Astrocyte (in vitro differentiated cells and primary cell): ENCODE results near the gene GPATCH1. TPM values are rescaled to one million over a fixed set of nuclear protein-coding genes. Genes with fewer than 3 reads are reported as not detected.

Source experiments
- DNase-seq: peaks from one replicate; pipeline ENCODE4 v3.0.0-alpha.2; 2010; ENCODE audit warnings: low read depth
- FAIRE-seq: peaks from 2 replicates; lab custom pipeline; 2011; peaks lifted over from hg19 to GRCh38; lab: Jason Lieb, UNC
- H2AFZ ChIP-seq: 2 replicates; pipeline ENCODE4 v1.6.0; 2012; ENCODE audit warnings: low read depth, low read length, inconsistent platforms
- H3K27ac ChIP-seq: 2 replicates; pipeline ENCODE4 v1.5.1; 2011; ENCODE audit warnings: low read depth, low read length, inconsistent platforms
- H3K27me3 ChIP-seq: 2 replicates; pipeline ENCODE4 v1.6.0; 2011; ENCODE audit warnings: low read length, inconsistent platforms; ENCODE audit not compliant: insufficient read depth
- H3K36me3 ChIP-seq: 2 replicates; pipeline ENCODE4 v1.5.1; 2011; ENCODE audit warnings: low read length, inconsistent platforms; ENCODE audit not compliant: insufficient read depth
- H3K4me1 ChIP-seq: 2 replicates; pipeline ENCODE4 v1.5.1; 2011; ENCODE audit warnings: low read length, inconsistent platforms; ENCODE audit not compliant: insufficient read depth
- H3K4me2 ChIP-seq: 2 replicates; pipeline ENCODE4 v1.6.0; 2012; ENCODE audit warnings: low read length, inconsistent platforms
- H3K4me3 ChIP-seq: 2 replicates; pipeline ENCODE4 v1.5.1; 2011; ENCODE audit warnings: low read depth, mild to moderate bottlenecking, low read length, inconsistent platforms; ENCODE audit not compliant: insufficient read depth
- H3K79me2 ChIP-seq: 2 replicates; pipeline ENCODE4 v1.6.0; 2012; ENCODE audit warnings: mild to moderate bottlenecking, low read length, inconsistent platforms; ENCODE audit not compliant: insufficient read depth
- H3K9ac ChIP-seq: 2 replicates; pipeline ENCODE4 v1.6.0; 2012; ENCODE audit warnings: mild to moderate bottlenecking, low read length, inconsistent platforms
- H3K9me3 ChIP-seq: 2 replicates; pipeline ENCODE4 v1.5.1; 2012; ENCODE audit warnings: low read depth, mild to moderate bottlenecking, low read length, inconsistent platforms; ENCODE audit not compliant: insufficient read depth
- H4K20me1 ChIP-seq: 2 replicates; pipeline ENCODE4 v1.6.0; 2012; ENCODE audit warnings: low read length, inconsistent platforms; ENCODE audit not compliant: insufficient read depth
- H3K27ac Mint-ChIP-seq: one replicate; pipeline ENCODE4 v1.8.0; 2021; ENCODE audit warnings: mild to moderate bottlenecking, mixed read lengths; ENCODE audit not compliant: unreplicated experiment
- H3K27me3 Mint-ChIP-seq: one replicate; pipeline ENCODE4 v1.8.0; 2021; ENCODE audit warnings: low read depth, mixed read lengths; ENCODE audit not compliant: unreplicated experiment
- H3K36me3 Mint-ChIP-seq: one replicate; pipeline ENCODE4 v1.8.0; 2021; ENCODE audit warnings: low read depth, mixed read lengths; ENCODE audit not compliant: unreplicated experiment
- H3K4me1 Mint-ChIP-seq: one replicate; pipeline ENCODE4 v1.8.0; 2021; ENCODE audit warnings: low read depth, mixed read lengths; ENCODE audit not compliant: unreplicated experiment
- H3K4me3 Mint-ChIP-seq: one replicate; pipeline ENCODE4 v1.8.0; 2021; ENCODE audit warnings: mild to moderate bottlenecking, moderate library complexity, mixed read lengths; ENCODE audit not compliant: unreplicated experiment
- H3K9me3 Mint-ChIP-seq: one replicate; pipeline ENCODE4 v1.8.0; 2021; ENCODE audit warnings: mild to moderate bottlenecking, mixed read lengths; ENCODE audit not compliant: unreplicated experiment
- CTCF ChIP-seq: IDR thresholded peaks from 2 replicates; pipeline ENCODE4 v1.5.1; 2011; ENCODE audit warnings: low read depth, mild to moderate bottlenecking, inconsistent platforms, low read length, moderate library complexity; ENCODE audit not compliant: insufficient read depth
- EZH2 ChIP-seq: IDR thresholded peaks from 2 replicates; pipeline ENCODE4 v1.6.1; 2012; ENCODE audit warnings: mild to moderate bottlenecking, low read length, inconsistent platforms; ENCODE audit not compliant: insufficient read depth
- total RNA-seq: library from RNA; stranded (reverse); gene quantifications from 2 replicates; pipeline ENCODE4 v1.2.1, GENCODE V29; 2021

The GPATCH1 gene
- total RNA-seq, 1 donor from 2014 or later = 6.1 TPM

DNA sequence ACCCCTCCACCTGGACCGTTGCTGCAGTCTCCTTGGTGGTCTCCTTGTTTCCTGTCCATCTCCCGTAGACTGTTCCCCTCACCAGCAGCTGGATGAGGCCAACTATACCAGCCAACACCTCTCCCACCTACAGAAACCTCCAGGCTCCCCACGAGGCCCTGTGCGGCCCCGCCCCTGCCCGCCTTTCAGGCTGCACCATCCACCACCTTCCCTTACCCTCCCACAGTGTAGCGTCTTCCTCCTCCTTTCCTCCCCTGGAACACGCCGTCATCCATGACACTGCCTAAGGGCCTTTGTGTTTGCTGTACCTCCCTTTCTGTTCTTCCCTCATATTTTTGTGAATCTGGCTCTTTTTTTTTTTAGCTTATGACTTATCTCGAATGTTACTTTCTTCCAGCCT lies 27.2 kb downstream of the GPATCH1 start:
- Mint-ChIP-seq H3K4me3 (no peak overlapping the region), H3K9me3 (no peaks in the 10 kb centered on the region), H3K27ac (no peak overlapping the region)

DNA sequence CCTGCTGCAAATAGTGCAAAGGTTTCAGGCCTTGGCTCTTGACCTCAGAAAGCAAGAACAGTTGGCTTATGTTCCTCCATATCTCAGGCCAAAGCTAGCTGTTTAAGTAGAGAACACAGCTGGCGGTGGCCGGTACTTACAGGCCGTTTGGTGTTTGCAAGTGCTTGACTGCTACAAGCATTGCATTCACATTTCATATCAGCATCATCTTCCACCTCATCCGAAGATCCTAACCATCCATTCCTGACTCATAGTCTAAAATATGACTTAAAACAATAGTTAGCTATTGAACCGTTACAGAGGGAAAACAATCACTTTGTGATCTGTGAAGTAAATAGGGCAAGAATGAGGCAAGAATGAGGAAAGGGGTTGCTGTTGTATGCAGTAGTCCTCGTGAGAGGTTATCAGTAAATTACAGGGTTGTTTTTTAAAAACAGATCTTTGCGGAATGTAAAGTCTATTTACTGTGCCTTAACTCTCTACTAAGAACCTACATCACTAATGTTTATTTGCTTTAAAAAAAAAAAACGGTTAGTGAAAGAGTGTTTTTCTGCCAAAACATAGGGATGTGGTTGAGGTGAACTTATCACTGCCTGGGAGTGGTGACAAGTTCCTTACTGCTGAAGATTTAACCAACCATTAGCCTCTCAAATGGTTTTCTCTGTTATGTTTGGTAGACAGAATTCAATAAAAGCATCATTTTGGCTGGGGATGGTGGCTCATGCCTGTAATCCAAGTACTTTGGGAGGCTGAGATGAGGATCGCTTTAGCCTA lies 29.3 kb downstream of the GPATCH1 start:
- FAIRE-seq (peak; percentile 5), DNase-seq (peak; percentile 79)
- Histone ChIP-seq H3K4me2 (peak overlapping the region; percentile 20), H3K36me3 (peaks cover 27% of the 10 kb centered on the region), H3K27me3 (no peaks in the 10 kb centered on the region), H3K4me3 (no peak overlapping the region), H3K9me3 (no peaks in the 10 kb centered on the region), H3K4me1 (peaks cover 10% of the 10 kb centered on the region), H2AFZ (no peak overlapping the region), H3K79me2 (no peaks in the 10 kb centered on the region), H3K27ac (peak overlapping the region; percentile 40), H3K9ac (no peak overlapping the region), H4K20me1 (no peaks in the 10 kb centered on the region)
- Mint-ChIP-seq H3K4me3 (no peak overlapping the region), H3K9me3 (no peaks in the 10 kb centered on the region), H3K27me3 (no peaks in the 10 kb centered on the region), H3K36me3 (peaks cover 14% of the 10 kb centered on the region), H3K4me1 (no peaks in the 10 kb centered on the region), H3K27ac (no peak overlapping the region)
- no peak for TF ChIP-seq CTCF
- no peak for TF ChIP-seq EZH2

More for the DNA sequence above, 27.2 kb downstream of the GPATCH1 start:
- H3K27me3 ChIP-seq = no peaks in the 10 kb centered on the region
- FAIRE-seq (no peak), DNase-seq (no peak)
- H3K79me2 ChIP-seq = no peaks in the 10 kb centered on the region
- no peaks in the 10 kb centered on the region for H4K20me1 ChIP-seq
- Mint-ChIP-seq H3K36me3 (peaks cover 10% of the 10 kb centered on the region), H3K27me3 (no peaks in the 10 kb centered on the region), H3K4me1 (no peaks in the 10 kb centered on the region)
- peaks cover 10% of the 10 kb centered on the region for H3K4me1 ChIP-seq
- no peak overlapping the region for H3K4me3 ChIP-seq
- H3K9ac ChIP-seq = no peak overlapping the region
- H2AFZ ChIP-seq = no peak overlapping the region
- peaks cover 18% of the 10 kb centered on the region for H3K36me3 ChIP-seq
- no peaks in the 10 kb centered on the region for H3K9me3 ChIP-seq
- H3K27ac ChIP-seq = no peak overlapping the region
- H3K4me2 ChIP-seq = no peak overlapping the region
- no peak for TF ChIP-seq EZH2
- TF ChIP-seq CTCF = no peak

- Histone ChIP-seq H3K4me1 (peaks cover 10% of the 10 kb centered on the region), H3K27ac (no peak overlapping the region), H3K27me3 (no peaks in the 10 kb centered on the region), H4K20me1 (no peaks in the 10 kb centered on the region), H3K4me3 (no peak overlapping the region), H3K9me3 (no peaks in the 10 kb centered on the region), H3K4me2 (no peak overlapping the region), H2AFZ (no peak overlapping the region), H3K9ac (no peak overlapping the region), H3K79me2 (no peaks in the 10 kb centered on the region), H3K36me3 (peaks cover 26% of the 10 kb centered on the region)
- DNase-seq (no peak), FAIRE-seq (no peak)
- Mint-ChIP-seq H3K4me3 (no peak overlapping the region), H3K27me3 (no peaks in the 10 kb centered on the region), H3K4me1 (no peaks in the 10 kb centered on the region), H3K36me3 (peaks cover 16% of the 10 kb centered on the region), H3K27ac (no peak overlapping the region), H3K9me3 (no peaks in the 10 kb centered on the region)
- TF ChIP-seq EZH2 = no peak
- TF ChIP-seq CTCF = no peak
These were observed 30.6 kb downstream of the GPATCH1 start for GRCh38 chr19:33111587-33111986.
